ENCODE results near the gene ARHGAP22. TPM values are rescaled to one million over a fixed set of nuclear protein-coding genes. Genes with fewer than 3 reads are reported as not detected.

ARHGAP22 gene
- total RNA-seq, 1 donor = 45.6 TPM

DNA sequence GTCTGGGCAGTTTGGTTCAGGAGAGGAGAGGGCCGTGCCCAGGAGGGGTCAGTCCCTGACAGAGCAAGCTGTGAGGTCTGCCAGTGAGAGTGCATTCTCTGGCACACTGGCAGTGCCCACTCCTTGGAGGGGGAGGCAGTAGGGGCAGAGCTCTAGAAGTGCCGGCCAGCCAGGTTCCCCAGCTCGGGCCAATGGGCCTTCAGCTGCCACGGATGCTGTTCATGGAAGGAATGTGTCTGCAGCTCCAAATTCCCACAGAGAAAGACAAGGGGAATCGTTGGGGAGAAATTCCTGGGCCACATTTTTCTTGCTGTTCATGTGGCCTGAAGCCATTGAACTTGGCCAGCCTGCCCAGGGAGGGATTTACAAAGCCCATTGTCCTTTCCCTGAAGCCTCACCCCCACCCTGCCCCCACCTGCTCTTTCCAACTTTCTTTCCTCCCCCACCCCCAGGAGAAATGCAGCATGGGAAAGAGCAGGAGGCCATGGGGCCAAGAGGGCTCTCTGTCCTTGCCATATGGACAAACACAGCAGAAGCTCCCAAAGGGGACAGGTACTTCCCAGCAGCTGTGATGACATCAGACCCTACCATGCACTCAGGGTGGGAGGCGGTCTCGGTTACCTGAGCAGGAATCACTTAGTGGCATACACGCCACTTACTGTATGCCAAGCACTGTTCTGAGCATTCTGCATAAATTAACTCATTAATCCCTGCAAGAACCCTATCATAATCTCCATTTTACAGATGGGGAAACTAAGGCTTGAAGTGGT lies 70.7 kb downstream of the ARHGAP22 start:
- TF ChIP-seq, protein P1, sequence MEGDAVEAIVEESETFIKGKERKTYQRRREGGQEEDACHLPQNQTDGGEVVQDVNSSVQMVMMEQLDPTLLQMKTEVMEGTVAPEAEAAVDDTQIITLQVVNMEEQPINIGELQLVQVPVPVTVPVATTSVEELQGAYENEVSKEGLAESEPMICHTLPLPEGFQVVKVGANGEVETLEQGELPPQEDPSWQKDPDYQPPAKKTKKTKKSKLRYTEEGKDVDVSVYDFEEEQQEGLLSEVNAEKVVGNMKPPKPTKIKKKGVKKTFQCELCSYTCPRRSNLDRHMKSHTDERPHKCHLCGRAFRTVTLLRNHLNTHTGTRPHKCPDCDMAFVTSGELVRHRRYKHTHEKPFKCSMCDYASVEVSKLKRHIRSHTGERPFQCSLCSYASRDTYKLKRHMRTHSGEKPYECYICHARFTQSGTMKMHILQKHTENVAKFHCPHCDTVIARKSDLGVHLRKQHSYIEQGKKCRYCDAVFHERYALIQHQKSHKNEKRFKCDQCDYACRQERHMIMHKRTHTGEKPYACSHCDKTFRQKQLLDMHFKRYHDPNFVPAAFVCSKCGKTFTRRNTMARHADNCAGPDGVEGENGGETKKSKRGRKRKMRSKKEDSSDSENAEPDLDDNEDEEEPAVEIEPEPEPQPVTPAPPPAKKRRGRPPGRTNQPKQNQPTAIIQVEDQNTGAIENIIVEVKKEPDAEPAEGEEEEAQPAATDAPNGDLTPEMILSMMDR (IDR thresholded peaks at IDR 0.05; ENCODE audit: extremely low read depth, low read depth, low read length) = no peak
- Histone ChIP-seq H3K4me2 (ENCODE audit: insufficient read depth, low read length) (no peak overlapping the region), H3K4me3 (ENCODE audit: insufficient read depth, low read length) (no peak overlapping the region), H3K36me3 (ENCODE audit: insufficient read depth, low read length) (peaks cover 26% of the 10 kb centered on the region), H2AFZ (ENCODE audit: low read length) (no peak overlapping the region), H3K27ac (ENCODE audit: low read depth, low read length) (no peak overlapping the region), H3K4me1 (ENCODE audit: insufficient read depth, low read length) (no peaks in the 10 kb centered on the region), H3K9me3 (ENCODE audit: low read depth, low read length) (no peaks in the 10 kb centered on the region), H4K20me1 (ENCODE audit: insufficient read depth, low read length) (no peaks in the 10 kb centered on the region), H3K27me3 (ENCODE audit: insufficient read depth, low read length) (no peaks in the 10 kb centered on the region), H3K79me2 (ENCODE audit: insufficient read depth, low read length) (peaks cover 90% of the 10 kb centered on the region)
- DNase-seq (ENCODE audit: insufficient read length, low spot score, missing footprints) = no peak

DNA sequence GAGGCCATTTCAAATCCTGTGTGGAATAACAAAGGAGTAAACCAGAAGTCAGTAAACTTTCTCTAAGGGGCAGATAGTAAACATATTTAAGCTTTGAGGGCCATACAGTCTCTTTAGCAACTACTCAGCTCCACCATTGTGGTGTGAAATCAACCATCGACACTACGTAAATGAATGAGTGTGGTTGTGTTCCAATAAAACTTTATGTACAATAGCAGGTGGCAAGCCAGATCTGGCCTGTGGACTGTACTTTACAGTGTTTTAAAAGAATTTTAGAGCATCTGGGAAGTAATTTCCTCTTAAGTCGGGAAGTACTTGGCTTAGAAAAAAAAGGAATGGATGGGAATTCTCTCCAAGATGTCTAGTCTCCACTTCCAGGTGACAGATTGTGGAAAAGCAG lies 71.3 kb downstream of the ARHGAP22 start:
- H3K4me3 ChIP-seq (ENCODE audit: insufficient read depth, low read length) = no peak overlapping the region
- peaks cover 24% of the 10 kb centered on the region for H3K36me3 ChIP-seq (ENCODE audit: insufficient read depth, low read length)
- no peaks in the 10 kb centered on the region for H3K27me3 ChIP-seq (ENCODE audit: insufficient read depth, low read length)
- H2AFZ ChIP-seq (ENCODE audit: low read length) = no peak overlapping the region
- H3K4me1 ChIP-seq (ENCODE audit: insufficient read depth, low read length) = no peaks in the 10 kb centered on the region
- H3K27ac ChIP-seq (ENCODE audit: low read depth, low read length) = no peak overlapping the region
- H3K79me2 ChIP-seq (ENCODE audit: insufficient read depth, low read length) = peaks cover 92% of the 10 kb centered on the region
- no peak overlapping the region for H3K4me2 ChIP-seq (ENCODE audit: insufficient read depth, low read length)
- no peaks in the 10 kb centered on the region for H3K9me3 ChIP-seq (ENCODE audit: low read depth, low read length)
- TF ChIP-seq, protein P1 (IDR thresholded peaks at IDR 0.05; ENCODE audit: extremely low read depth, low read depth, low read length) = no peak
- H4K20me1 ChIP-seq (ENCODE audit: insufficient read depth, low read length) = no peaks in the 10 kb centered on the region
- no peak for DNase-seq (ENCODE audit: insufficient read length, low spot score, missing footprints)

DNA sequence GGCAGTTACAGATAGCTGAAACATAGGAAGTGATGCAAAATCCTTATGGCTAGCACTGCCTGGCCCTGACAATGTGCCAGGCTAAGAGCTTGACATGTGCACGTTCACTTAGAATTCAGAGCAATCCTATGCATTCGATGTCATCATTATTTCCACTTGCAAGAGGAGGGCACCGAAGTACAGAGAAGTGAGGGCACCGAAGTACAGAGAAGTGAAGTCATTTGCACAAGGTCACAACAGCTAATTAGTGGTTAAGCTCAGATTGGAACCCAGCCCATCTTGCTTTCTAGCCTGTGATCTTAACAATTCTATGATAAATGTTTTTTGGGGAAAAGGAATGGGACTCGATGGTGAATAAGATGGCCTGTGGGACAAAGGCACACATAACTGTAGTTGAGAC lies 73.4 kb downstream of the ARHGAP22 start:
- Histone ChIP-seq H4K20me1 (ENCODE audit: insufficient read depth, low read length) (no peaks in the 10 kb centered on the region), H2AFZ (ENCODE audit: low read length) (no peak overlapping the region), H3K4me2 (ENCODE audit: insufficient read depth, low read length) (no peak overlapping the region), H3K79me2 (ENCODE audit: insufficient read depth, low read length) (peaks cover 88% of the 10 kb centered on the region), H3K4me3 (ENCODE audit: insufficient read depth, low read length) (no peak overlapping the region), H3K4me1 (ENCODE audit: insufficient read depth, low read length) (peaks cover 13% of the 10 kb centered on the region), H3K36me3 (ENCODE audit: insufficient read depth, low read length) (peaks cover 17% of the 10 kb centered on the region), H3K9me3 (ENCODE audit: low read depth, low read length) (no peaks in the 10 kb centered on the region), H3K27me3 (ENCODE audit: insufficient read depth, low read length) (no peaks in the 10 kb centered on the region), H3K27ac (ENCODE audit: low read depth, low read length) (no peak overlapping the region)
- no peak for DNase-seq (ENCODE audit: insufficient read length, low spot score, missing footprints)
- TF ChIP-seq, protein P1 (IDR thresholded peaks at IDR 0.05; ENCODE audit: extremely low read depth, low read depth, low read length) = no peak

DNA sequence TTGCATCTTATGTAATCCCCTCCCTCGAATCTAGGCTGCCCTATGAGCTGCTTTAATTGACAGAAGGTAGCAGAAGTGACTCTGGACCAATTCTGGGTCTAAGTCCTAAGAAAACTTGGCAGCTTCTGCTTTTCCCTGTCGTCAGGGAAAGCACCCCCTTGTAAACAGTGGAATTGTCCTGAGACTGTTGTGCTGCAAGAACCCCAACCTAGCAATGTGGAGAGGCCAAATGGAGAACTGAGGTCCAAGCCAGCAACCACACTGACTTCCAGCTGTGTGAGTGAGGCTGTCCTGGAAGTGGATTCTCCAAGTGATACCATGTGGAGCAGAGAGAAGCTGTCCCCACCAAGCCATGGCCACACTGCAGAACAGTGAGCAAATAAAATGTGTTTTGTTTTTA lies 75.5 kb downstream of the ARHGAP22 start:
- H3K79me2 ChIP-seq (ENCODE audit: insufficient read depth, low read length) = peaks cover 80% of the 10 kb centered on the region
- peaks cover 25% of the 10 kb centered on the region for H3K4me1 ChIP-seq (ENCODE audit: insufficient read depth, low read length)
- H3K4me2 ChIP-seq (ENCODE audit: insufficient read depth, low read length) = no peak overlapping the region

More for the DNA sequence above, 75.5 kb downstream of the ARHGAP22 start:
- no peaks in the 10 kb centered on the region for H4K20me1 ChIP-seq (ENCODE audit: insufficient read depth, low read length)
- H3K27me3 ChIP-seq (ENCODE audit: insufficient read depth, low read length) = no peaks in the 10 kb centered on the region
- no peak overlapping the region for H3K27ac ChIP-seq (ENCODE audit: low read depth, low read length)
- peaks cover 7% of the 10 kb centered on the region for H3K36me3 ChIP-seq (ENCODE audit: insufficient read depth, low read length)
- H2AFZ ChIP-seq (ENCODE audit: low read length) = no peak overlapping the region
- no peaks in the 10 kb centered on the region for H3K9me3 ChIP-seq (ENCODE audit: low read depth, low read length)
- no peak for DNase-seq (ENCODE audit: insufficient read length, low spot score, missing footprints)
- TF ChIP-seq, protein P1 (IDR thresholded peaks at IDR 0.05; ENCODE audit: extremely low read depth, low read depth, low read length) = no peak
- H3K4me3 ChIP-seq (ENCODE audit: insufficient read depth, low read length) = no peak overlapping the region
